Measurements from ENCODE around the gene SPTBN4.

The SPTBN4 gene

DNA sequence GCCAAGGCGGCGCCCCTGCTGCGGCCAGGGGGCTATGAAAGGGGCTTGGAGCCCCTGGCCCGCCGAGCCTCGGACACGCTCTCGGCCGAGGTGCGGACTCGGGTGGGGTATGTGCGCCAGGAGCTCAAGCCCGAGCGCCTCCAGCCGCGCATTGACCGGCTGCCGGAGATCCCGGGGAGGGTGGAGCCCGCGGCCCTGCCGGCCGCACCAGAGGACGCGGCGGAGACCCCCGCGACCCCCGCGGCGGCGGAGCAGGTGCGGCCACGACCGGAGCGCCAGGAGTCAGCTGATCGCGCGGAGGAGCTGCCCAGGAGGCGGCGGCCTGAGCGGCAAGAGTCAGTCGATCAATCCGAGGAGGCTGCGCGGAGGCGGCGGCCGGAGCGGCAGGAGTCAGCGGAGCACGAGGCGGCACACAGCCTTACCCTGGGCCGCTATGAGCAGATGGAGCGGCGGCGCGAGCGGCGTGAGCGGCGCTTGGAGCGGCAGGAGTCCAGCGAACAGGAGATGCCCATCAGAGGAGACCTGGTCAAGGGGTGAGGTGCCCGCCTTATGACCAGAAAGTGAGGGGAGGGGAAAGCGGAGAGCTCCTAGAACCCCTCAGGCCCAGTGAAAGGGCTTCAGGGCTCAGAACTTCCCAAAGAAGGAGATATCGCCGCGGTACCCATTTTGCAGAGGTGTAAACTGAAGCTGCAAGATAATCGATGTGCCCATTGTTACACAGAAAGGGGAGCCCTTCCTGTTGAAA is 101.1 kb downstream of the SPTBN4 start:
- no peak for DNase-seq

DNA sequence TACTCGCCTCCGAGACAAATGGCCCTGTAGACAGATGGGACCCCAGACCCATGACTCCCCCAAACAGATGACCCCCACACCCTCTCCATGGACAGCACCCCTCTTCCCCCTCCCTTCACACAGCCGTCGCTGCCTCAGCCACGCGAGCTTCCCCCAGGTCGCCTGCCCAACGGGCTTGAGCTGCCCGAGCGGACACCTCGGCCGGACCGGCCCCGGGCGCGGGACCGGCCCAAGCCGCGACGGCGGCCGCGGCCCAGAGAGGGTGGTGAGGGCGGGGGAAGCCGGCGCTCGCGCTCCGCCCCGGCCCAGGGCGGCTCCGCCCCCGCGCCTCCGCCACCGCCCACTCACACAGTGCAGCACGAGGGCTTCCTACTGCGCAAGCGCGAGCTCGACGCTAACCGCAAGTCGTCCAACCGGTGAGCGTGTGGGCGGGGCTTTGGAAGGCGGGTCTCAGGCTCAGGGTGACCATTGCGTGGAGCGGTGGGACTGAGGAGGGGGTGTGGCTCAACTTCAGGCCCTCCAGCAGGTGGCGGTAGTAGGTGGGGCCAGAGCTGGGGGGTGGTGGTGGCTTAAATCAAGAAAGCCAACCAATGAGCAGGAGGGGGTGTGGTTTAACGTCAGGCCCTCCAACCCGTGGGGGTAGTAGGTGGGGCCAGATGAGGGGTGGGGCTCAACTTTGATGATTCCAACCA is 103.7 kb downstream of the SPTBN4 start:
- peak; percentile 98 for DNase-seq

DNA sequence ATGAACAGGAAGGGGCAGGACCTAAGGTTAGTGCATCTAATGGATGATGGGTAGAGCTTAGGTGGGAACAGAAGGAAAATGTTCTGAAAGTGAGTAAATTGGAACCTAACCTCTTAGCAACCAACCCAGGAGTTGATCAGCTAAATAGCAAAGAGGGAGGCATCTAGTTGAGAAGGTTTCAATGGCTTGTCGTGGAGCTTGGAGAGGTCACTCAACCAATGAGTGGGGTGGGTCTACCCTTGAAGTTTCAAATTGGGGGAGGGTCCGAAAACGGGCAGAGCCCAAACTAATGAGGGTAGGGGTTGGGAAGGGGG is 104.2 kb downstream of the SPTBN4 start:
- DNase-seq = no peak

DNA sequence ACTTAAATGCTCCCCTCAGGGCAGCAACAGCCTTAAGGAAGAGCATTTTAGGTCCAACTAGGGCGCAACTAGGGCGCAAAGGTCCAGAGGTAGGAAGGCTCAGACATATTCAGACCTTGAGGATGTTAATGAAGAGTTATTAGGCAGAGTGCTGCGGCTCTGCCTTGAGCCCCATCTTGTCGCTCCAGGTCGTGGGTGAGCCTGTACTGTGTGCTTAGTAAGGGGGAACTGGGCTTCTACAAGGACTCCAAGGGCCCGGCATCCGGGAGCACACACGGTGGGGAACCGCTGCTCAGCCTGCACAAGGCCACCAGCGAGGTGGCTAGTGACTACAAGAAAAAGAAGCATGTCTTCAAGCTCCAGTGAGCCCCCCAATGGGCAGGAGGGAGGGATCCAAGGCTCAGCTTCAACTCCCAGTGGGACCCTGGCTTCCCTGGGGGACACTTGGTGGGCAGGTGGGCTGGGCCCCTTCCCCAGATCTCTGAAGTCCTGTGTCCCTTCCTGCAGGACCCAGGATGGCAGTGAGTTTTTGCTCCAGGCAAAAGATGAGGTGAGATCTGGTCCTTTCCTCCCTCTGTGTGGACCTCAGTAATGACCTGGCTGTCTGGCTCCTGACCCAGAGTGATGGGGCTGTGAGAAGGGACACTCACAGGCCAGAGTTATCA is 105.2 kb downstream of the SPTBN4 start:
- no peak for DNase-seq

DNA sequence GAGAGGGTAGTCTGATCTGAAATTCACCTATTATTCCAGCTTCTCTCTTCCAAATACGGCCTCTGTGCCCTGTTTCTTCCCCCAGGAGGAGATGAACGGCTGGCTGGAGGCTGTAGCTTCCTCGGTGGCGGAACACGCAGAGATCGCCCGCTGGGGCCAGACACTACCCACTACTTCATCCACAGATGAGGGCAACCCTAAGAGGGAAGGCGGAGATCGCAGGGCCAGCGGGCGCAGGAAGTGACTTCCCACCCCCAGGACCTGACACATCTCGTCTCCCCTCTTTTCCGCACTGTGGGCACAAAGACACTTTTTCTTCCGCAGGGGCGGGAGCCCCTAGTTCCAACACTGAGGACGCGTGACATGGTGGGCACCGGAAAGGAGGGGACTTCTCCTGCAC is 108.5 kb downstream of the SPTBN4 start:
- DNase-seq = no peak

- peak; percentile 66 for DNase-seq
These were observed 109.4 kb downstream of the SPTBN4 start for GRCh38 chr19:40576151-40576584.

- DNase-seq = peak; percentile 97
These were observed 110.0 kb downstream of the SPTBN4 start, which contains the start of gene SHKBP1 for GRCh38 chr19:40576585-40577451. Gene SHKBP1, plus strand, starts transcription at chr19:40576873. Its CDS starts 27 bp downstream, at chr19:40576900.

DNA sequence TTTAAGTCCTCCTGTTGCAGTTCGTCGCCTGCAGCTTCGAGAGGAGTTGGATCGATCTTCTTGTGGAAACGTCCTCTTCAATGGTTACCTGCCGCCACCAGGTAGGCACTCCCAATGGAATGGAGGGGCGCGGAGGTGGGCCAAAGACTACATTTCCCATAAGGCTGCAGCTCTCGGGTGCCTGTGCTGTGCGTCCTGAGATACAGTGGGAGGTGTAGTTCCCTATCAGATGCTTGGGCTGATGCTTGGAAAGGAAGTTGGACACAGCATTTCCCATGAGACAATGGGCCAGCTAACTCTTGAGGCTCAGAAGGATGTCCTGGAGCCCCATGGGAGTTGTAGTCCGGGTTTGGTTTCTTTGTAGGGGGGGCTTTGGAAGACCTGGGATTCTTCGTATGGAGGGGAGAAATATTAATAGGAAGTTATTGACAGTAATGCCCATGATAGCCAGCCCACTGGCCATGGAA is 111.7 kb downstream of the SPTBN4 start:
- DNase-seq = peak; percentile 27

GRCh38 chr19:40580619-40581018 is 113.8 kb downstream of the SPTBN4 start:
- no peak for DNase-seq

DNA sequence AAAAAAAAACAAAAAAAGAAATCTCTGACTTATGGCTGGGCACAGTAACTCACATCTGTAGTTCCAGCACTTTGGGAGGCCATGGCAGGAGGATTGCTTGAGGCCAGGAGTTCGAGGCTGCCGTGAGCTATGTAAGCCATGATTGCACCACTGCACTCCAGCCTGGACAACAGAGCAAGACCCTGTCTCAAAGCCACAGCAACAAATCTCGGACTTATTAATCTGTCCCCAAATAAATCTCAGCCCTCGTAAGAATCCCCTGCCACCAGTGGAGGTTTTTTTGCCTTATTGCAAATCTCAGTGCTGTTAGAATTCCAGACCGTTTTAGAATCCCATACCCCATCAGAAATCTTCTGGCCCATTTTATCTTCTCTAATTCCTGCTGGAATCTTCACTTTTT is 114.7 kb downstream of the SPTBN4 start:
- no peak for DNase-seq

DNA sequence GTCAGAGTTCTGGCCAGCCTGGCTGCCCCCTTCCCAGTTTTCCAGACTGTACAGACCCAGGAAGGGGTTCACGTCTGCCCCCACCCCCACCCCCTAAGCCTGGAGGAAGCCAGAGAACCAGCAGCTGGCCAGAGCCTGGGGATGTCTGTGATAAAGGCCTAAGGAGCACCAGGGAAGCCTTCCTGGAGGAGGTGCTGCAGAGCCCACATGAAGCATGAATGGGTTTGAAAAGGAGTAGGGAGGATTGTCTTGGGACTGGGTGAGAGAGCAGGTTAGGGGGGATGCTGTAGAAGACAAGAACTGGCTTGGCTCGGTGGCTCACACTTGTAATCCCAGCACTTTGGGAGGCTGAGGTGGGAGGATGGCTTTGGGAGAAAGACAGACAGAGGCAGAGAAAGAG is 115.7 kb downstream of the SPTBN4 start:
- no peak for DNase-seq

GRCh38 chr19:40583283-40583682 is 116.5 kb downstream of the SPTBN4 start:
- no peak for DNase-seq

- DNase-seq = no peak
These were observed 117.2 kb downstream of the SPTBN4 start for GRCh38 chr19:40584007-40584406.

GRCh38 chr19:40585241-40585981 is 118.6 kb downstream of the SPTBN4 start:
- DNase-seq = no peak

DNA sequence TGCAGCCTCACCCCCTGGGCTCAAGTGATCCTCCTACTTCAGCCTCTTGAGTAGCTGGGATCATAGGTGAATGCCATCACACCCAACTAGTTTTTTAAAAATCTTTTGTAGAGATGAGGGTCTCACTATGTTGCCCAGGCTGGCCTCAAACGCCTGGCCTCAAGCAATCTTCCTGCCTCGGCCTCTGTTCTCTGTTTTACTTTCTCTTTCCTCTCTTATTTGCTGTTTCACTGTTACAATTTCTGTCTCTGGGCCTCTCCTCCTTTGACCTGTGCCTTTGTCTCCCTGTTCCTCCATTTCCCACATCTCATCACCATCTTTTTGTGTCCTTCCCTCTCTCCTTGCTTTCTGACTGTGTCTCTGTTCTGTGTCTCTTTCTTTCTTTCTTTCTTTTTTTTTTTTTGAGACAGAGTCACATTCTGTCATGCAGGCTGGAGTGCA is 119.2 kb downstream of the SPTBN4 start:
- no peak for DNase-seq

DNA sequence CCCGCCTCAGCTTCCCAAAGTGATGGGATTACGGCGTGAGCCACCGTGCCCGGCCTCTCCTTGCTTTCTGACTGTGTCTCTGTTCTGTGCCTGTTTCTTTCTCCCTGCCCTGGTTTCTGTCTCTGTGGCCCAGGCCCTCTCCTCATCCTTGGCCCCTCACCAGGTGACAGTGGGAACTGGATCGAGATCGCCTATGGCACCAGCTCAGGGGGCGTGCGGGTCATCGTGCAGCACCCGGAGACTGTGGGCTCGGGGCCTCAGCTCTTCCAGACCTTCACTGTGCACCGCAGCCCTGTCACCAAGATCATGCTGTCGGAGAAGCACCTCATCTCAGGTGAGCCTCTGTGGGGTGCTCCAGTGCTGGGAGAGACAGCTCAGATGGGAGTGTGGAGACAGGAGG is 119.8 kb downstream of the SPTBN4 start:
- no peak for DNase-seq

GRCh38 chr19:40588110-40588854 is 121.5 kb downstream of the SPTBN4 start:
- no peak for DNase-seq

GRCh38 chr19:40588926-40589569 is 122.2 kb downstream of the SPTBN4 start:
- peak; percentile 53 for DNase-seq

DNA sequence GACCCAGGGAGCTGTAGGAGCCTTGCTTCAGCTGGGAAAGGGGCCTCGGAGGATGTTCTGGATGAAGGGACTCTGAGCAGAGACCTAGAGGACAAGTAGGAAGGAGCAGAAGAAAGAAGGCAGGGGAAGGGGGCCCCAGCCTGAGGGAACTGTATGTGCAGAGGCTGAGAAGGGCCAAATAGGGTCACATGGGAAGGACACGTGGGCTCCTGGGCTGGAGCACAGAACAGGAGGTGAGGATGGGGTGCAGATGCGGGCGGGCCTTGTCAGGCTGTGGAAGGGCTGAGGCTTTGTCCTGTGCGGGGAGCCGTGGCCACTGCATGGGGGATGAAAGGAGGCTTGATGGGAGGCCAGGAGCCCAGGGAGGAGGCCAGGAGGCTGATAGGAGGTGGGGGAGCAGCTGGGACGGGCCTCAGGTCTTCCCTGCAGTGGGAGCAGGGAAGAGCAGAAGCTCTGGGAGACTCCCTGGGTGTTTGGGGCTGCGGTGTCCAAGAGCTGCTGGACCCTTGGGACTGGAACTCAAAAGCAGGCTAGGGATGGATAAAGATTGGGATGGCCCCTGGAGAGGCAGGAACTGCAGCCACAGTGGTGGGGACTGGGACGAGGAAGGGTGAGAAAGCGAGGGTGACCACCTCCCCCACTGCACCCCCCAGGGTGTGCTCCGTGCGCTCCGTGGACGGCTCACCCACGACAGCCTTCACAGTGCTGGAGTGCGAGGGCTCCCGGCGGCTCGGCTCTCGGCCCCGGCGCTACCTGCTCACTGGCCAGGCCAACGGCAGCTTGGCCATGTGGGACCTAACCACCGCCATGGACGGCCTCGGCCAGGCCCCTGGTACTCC is 123.0 kb downstream of the SPTBN4 start:
- no peak for DNase-seq
